CD14-positive monocyte (primary cell): Measurements from ENCODE around the gene RHEB. TPM values are rescaled to one million over a fixed set of nuclear protein-coding genes. Genes with fewer than 3 reads are reported as not detected.

Source experiments
- DNase-seq, 3 donors: peaks; one replicate each; pipeline ENCODE4 v3.0.0-alpha.2; 2011 to 2022
- H2AFZ ChIP-seq: 2 replicates; pipeline ENCODE4 v1.6.0; 2012; ENCODE audit warnings: mild to moderate bottlenecking, low read depth, low read length, inconsistent platforms; ENCODE audit not compliant: insufficient read depth, poor library complexity, severe bottlenecking
- H3K27ac ChIP-seq, 2 donors: 1 replicate in 1 of 2; 2 replicates in 1 of 2; pipeline ENCODE4 v1.5.1; 2012 to 2013; ENCODE audit warnings: low read length in 2 of 2, control low read depth in 1 of 2, inconsistent platforms in 1 of 2, low read depth in 1 of 2, mild to moderate bottlenecking in 1 of 2
- H3K27me3 ChIP-seq, 2 donors: one replicate each; pipeline versions ENCODE4 v1.6.0 to v1.6.1; 2011 to 2013; ENCODE audit warnings: low read length in 2 of 2; ENCODE audit not compliant: control insufficient read depth in 2 of 2, insufficient read depth in 2 of 2
- H3K36me3 ChIP-seq, 2 donors: replicated peaks in 1 of 2; 1 replicate in 1 of 2; 2 replicates in 1 of 2; pipeline versions ENCODE4 v1.5.1 to v1.6.1; 2012 to 2013; ENCODE audit warnings: low read length in 2 of 2, control low read depth in 1 of 2, inconsistent platforms in 1 of 2, mild to moderate bottlenecking in 1 of 2; ENCODE audit not compliant: insufficient read depth in 2 of 2, control insufficient read depth in 1 of 2
- H3K4me1 ChIP-seq, 2 donors: 1 replicate in 1 of 2; 2 replicates in 1 of 2; pipeline versions ENCODE4 v1.5.1 to v1.6.1; 2012 to 2013; ENCODE audit warnings: low read length in 2 of 2, control low read depth in 1 of 2, inconsistent platforms in 1 of 2, mild to moderate bottlenecking in 1 of 2, moderate library complexity in 1 of 2; ENCODE audit not compliant: insufficient read depth in 2 of 2, control insufficient read depth in 1 of 2
- H3K4me2 ChIP-seq: replicated peaks from 2 replicates; pipeline ENCODE3; 2012; ENCODE audit warnings: low read length, moderate library complexity, mild to moderate bottlenecking; ENCODE audit not compliant: poor library complexity, severe bottlenecking; ENCODE audit errors: extremely low read depth
- H3K4me3 ChIP-seq, 3 experiments: fragments of 200-600 bp in 1 of 3; sonication (generic) in 1 of 3; replicated peaks in 1 of 3; 1 replicate in 2 of 3; 2 replicates in 1 of 3; pipeline ENCODE4 v1.5.1; 2011 to 2013; ENCODE audit warnings: low read length in 3 of 3, mild to moderate bottlenecking in 3 of 3, control low read depth in 2 of 3, low read depth in 2 of 3, inconsistent platforms in 1 of 3, moderate library complexity in 1 of 3
- H3K79me2 ChIP-seq: 2 replicates; pipeline ENCODE4 v1.6.0; 2012; ENCODE audit warnings: mild to moderate bottlenecking, control low read depth, inconsistent platforms, low read length, moderate library complexity; ENCODE audit not compliant: insufficient read depth
- H3K9ac ChIP-seq: 2 replicates; pipeline ENCODE4 v1.6.0; 2017; ENCODE audit warnings: low read length, mild to moderate bottlenecking; ENCODE audit not compliant: insufficient read depth, poor library complexity, severe bottlenecking
- H3K9me3 ChIP-seq, 2 donors: replicated peaks in 1 of 2; 1 replicate in 1 of 2; 2 replicates in 1 of 2; pipeline versions ENCODE4 v1.5.1 to v1.6.1; 2012 to 2013; ENCODE audit warnings: low read length in 2 of 2, control low read depth in 1 of 2; ENCODE audit not compliant: control insufficient read depth in 1 of 2, insufficient read depth in 1 of 2
- H4K20me1 ChIP-seq: 2 replicates; pipeline ENCODE4 v1.6.0; 2012; ENCODE audit warnings: mild to moderate bottlenecking, low read length, control low read depth, moderate library complexity; ENCODE audit not compliant: insufficient read depth
- H3K27ac Mint-ChIP-seq, 7 donors: one replicate each; pipeline ENCODE4 v1.8.0; 2020; ENCODE audit warnings: mild to moderate bottlenecking in 7 of 7, mixed read lengths in 7 of 7, moderate library complexity in 6 of 7, inconsistent platforms in 2 of 7
- H3K27me3 Mint-ChIP-seq, 3 donors: one replicate each; pipeline ENCODE4 v1.8.0; 2021 to 2022; ENCODE audit warnings: low read depth in 3 of 3, mild to moderate bottlenecking in 3 of 3, mixed read lengths in 3 of 3, moderate library complexity in 3 of 3, inconsistent platforms in 1 of 3
- H3K36me3 Mint-ChIP-seq, 2 donors: one replicate each; pipeline ENCODE4 v1.8.0; 2020; ENCODE audit warnings: mixed read lengths in 2 of 2, inconsistent platforms in 1 of 2, mild to moderate bottlenecking in 1 of 2
- H3K4me1 Mint-ChIP-seq: one replicate; pipeline ENCODE4 v1.8.0; 2020; ENCODE audit warnings: mild to moderate bottlenecking, mixed read lengths
- H3K4me3 Mint-ChIP-seq, 2 donors: one replicate each; pipeline ENCODE4 v1.8.0; 2020; ENCODE audit warnings: mild to moderate bottlenecking in 2 of 2, mixed read lengths in 2 of 2, moderate library complexity in 1 of 2
- H3K9me3 Mint-ChIP-seq, 7 donors: one replicate each; pipeline ENCODE4 v1.8.0; 2020 to 2022; ENCODE audit warnings: mixed read lengths in 7 of 7, mild to moderate bottlenecking in 6 of 7, moderate library complexity in 6 of 7, inconsistent platforms in 2 of 7
- WGBS: methylation state at CpG from one replicate; pipeline ENCODE4 v1.1.5; 2013; ENCODE audit warnings: missing lambda C conversion rate; ENCODE audit not compliant: insufficient coverage; 5-methylcytosine and 5-hydroxymethylcytosine counted together
- intact Hi-C, 2 donors: fragments of 100-400 bp; cut with micrococcal nuclease; formaldehyde crosslinking; loops; one replicate each; pipeline versions ENCODE4 v1.15.0 to v1.15.1; 2023
- polyA plus RNA-seq, 3 donors: library from polyadenylated mRNA; depleted of rRNA in 1 of 3; unstranded in 2 of 3; stranded (reverse) in 1 of 3; fragments of 300-500 nt in 2 of 3; fragments of >200 nt in 1 of 3; fragmentation: Illumina TruSeq in 2 of 3; gene quantifications; 1 replicate in 2 of 3; 2 replicates in 1 of 3; pipeline ENCODE4 v1.2.3, GENCODE V29; 2012 to 2021
- TF ChIP-seq, protein P1 (sequence below): fragments of 200-600 bp; IDR thresholded peaks from one replicate; pipeline ENCODE4 v1.8.0; 2022; ENCODE audit warnings: antibody characterized with exemption, mild to moderate bottlenecking

Gene RHEB
- polyA plus RNA-seq, 3 donors, result 20.4 to 96.1 (median 95.8) TPM

DNA sequence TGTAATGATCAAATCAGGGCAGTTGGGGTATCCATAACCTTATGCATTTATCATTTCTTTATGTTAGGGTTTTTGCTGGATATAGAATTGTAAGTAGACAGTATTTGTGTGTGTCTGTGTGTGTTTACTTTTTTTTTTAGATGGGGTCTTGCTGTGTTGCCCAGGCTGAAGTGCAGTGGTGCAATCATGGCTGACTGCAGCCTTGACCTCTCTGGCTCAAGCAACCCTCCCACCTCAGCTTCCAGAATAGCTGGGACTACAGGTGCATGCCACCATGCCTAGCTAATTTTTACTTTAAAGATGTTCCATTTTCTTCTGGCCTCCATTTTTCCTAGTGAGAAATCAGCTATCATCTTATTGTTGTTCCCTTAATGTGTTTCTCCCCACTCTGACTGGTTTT is 10.1 kb upstream of the RHEB start:
- Histone ChIP-seq H3K9me3 (peaks cover 12 to 16% of the 10 kb centered on the region in 2 donors), H3K9ac (no peak overlapping the region), H3K4me3 (no peak overlapping the region), H3K36me3 (no peaks in the 10 kb centered on the region), H3K4me2 (no peak overlapping the region), H3K27ac (no peak overlapping the region), H4K20me1 (no peaks in the 10 kb centered on the region), H3K79me2 (no peaks in the 10 kb centered on the region), H2AFZ (no peak overlapping the region), H3K4me1 (no peaks in the 10 kb centered on the region), H3K27me3 (no peaks in the 10 kb centered on the region)
- Mint-ChIP-seq H3K36me3 (no peaks in the 10 kb centered on the region), H3K4me3 (no peak overlapping the region), H3K4me1 (no peaks in the 10 kb centered on the region), H3K27me3 (peaks cover 1 to 11% (median 3%) of the 10 kb centered on the region in 3 donors), H3K27ac (no peak overlapping the region), H3K9me3 (peaks cover 13 to 32% (median 29%) of the 10 kb centered on the region in 7 donors)
- intact Hi-C loops, result loop anchor here in 1 of 2 donors (5.0 kb wide), 1 partner anchor 38 kb away; no protein-coding TSS in a partner anchor
- DNase-seq, result no peak
- TF ChIP-seq, protein P1, sequence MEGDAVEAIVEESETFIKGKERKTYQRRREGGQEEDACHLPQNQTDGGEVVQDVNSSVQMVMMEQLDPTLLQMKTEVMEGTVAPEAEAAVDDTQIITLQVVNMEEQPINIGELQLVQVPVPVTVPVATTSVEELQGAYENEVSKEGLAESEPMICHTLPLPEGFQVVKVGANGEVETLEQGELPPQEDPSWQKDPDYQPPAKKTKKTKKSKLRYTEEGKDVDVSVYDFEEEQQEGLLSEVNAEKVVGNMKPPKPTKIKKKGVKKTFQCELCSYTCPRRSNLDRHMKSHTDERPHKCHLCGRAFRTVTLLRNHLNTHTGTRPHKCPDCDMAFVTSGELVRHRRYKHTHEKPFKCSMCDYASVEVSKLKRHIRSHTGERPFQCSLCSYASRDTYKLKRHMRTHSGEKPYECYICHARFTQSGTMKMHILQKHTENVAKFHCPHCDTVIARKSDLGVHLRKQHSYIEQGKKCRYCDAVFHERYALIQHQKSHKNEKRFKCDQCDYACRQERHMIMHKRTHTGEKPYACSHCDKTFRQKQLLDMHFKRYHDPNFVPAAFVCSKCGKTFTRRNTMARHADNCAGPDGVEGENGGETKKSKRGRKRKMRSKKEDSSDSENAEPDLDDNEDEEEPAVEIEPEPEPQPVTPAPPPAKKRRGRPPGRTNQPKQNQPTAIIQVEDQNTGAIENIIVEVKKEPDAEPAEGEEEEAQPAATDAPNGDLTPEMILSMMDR, result no peak

DNA sequence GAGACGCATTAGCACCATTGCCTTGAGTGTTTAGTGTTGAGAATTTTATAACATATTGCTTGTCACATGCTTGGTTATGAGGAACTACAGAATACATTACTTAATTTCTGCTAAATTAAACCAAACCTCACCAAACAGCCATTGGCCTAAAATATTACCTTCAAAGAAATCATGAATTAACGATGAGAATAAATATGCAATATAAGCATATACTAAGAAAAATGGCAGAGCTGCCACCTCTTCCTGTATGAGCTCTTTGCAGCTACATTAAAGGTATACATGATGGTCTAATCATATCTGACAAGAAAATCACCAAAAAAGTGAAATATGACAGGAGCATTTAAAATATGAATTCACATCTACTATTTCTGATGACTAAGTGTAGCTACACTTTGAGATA is 5.2 kb upstream of the RHEB start:
- H3K4me1 ChIP-seq, result peaks cover 9 to 10% of the 10 kb centered on the region in 2 donors
- no peak overlapping the region for H2AFZ ChIP-seq

More for the DNA sequence above, 5.2 kb upstream of the RHEB start:
- Histone ChIP-seq H3K36me3 (no peaks in the 10 kb centered on the region), H4K20me1 (no peaks in the 10 kb centered on the region), H3K9ac (no peak overlapping the region), H3K27ac (no peak overlapping the region), H3K9me3 (peaks cover 2 to 5% of the 10 kb centered on the region in 2 donors), H3K27me3 (no peaks in the 10 kb centered on the region), H3K79me2 (no peaks in the 10 kb centered on the region), H3K4me3 (no peak overlapping the region), H3K4me2 (no peak overlapping the region)
- peaks cover 5% of the 10 kb centered on the region for H3K4me1 Mint-ChIP-seq
- H3K4me3 Mint-ChIP-seq, result no peak overlapping the region
- intact Hi-C loops, result loop anchor here in 1 of 2 donors (5.0 kb wide), 2 partner anchors 33 to 107 kb away; no protein-coding TSS in a partner anchor
- DNase-seq, result no peak
- H3K27ac Mint-ChIP-seq, result no peak overlapping the region
- TF ChIP-seq, protein P1, result no peak
- peaks cover 0 to 7% (median 1%) of the 10 kb centered on the region in 3 donors for H3K27me3 Mint-ChIP-seq
- WGBS, result no CpG with 5 or more reads among the region's 2 CpGs
- H3K9me3 Mint-ChIP-seq, result peaks cover 0 to 11% (median 2%) of the 10 kb centered on the region in 7 donors
- no peaks in the 10 kb centered on the region for H3K36me3 Mint-ChIP-seq
